Renal cortex interstitium (tissue), 11 donors: Measurements from ENCODE around the gene GFI1B. TPM values are rescaled to one million over a fixed set of nuclear protein-coding genes. Genes with fewer than 3 reads are reported as not detected.
A peak's percentile ranks its signal among the peaks of the same experiment; 100 is the strongest.
"Not testable (repeated sequence)": the region's sequence is repeated elsewhere in the genome, so short reads cannot be mapped to it uniquely, and the experiment has no call there.

Source experiments
- DNase-seq, 11 donors: peaks; one replicate each; pipeline ENCODE4 v3.0.0-alpha.2; 2013; ENCODE audit warnings: low read depth in 9 of 11, low spot score in 4 of 11; ENCODE audit errors: extremely low read depth in 1 of 11
- polyA plus RNA-seq, 3 donors: library from polyadenylated mRNA; unstranded; fragments of 120-200 nt; gene quantifications; one replicate each; pipeline ENCODE4 v1.2.1, GENCODE V29; 2013; ENCODE audit not compliant: insufficient read length in 3 of 3

The GFI1B gene
- polyA plus RNA-seq, 3 donors, result 0.62 to 1.0 (median 0.70) TPM

DNA sequence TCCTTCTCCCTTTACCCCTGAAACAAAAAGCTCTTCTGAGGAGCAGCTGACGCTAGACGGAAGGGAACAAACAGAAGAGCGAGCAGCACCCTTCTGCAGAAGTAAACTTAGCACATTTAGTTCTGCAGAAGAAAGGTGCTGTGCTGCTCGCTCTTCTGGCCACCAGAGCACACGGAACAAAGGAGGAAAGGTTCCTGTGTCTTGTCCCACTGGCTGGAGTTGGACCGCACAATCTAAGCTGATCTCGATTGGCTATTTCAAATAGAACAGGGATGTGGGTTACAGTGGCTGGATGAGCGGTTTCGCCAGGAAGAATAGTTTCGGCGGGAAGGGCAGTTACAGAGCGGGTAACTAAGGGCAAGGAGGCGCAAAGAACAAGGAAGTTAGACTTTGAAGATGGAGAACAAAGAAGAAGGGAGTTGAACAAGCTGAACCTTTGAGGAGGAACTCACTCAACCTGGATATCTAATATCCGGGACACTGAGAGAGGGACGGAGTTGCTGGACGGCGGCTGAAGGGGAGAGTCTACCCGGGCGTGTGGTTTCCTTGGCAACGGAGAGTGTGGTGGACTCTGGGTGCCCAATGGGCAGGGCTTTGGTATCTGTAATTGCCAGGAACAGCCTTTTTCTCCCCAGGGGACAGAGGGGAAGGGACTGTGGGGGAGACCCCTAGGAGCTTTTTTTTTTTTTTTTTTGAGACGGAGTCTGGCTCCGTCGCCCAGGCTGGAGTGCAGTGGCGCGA lies 59.5 kb downstream of the GFI1B start:
- DNase-seq, result peak in 1 of 11 donors; percentile 33

DNA sequence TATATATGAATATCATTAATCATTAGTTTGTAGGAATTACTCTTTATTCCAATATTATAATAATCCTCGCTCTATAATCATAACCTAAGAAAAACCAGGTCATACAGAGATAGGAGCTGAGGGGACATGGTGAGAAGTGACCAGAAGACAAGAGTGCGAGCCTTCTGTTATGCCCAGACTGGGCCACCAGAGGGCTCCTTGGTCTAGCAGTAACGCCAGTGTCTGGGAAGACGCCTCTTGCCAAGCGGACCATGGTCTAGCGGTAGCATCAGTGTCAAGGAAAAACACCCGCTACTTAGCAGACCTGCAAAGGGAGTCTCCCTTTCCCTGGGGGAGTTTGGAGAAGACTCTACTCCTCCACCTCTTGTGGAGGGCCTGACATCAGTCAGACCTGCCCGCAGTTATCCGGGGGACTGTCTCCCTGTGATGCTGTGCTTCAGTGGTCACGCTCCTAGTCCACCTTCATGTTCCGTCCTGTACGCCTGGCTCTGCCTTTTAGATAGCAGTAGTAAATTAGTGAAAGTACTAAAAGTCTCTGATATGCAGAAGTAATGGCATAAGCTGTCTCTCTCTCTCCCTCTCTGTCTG lies 62.5 kb downstream of the GFI1B start:
- DNase-seq, result not testable (repeated sequence)

Other genes with a start within 250 kb of the GFI1B start
- gene AK8, start 100.4 kb upstream of the GFI1B start, polyA plus RNA-seq, result 1 to 10 TPM; 4.1 to 5.0 (median 4.2) TPM
- 10 to 100 TPM in 1 of 3 donors, 1 to 10 TPM in 2; 9.0 to 11.1 (median 9.6) TPM for gene SPACA9, start 99.8 kb upstream of the GFI1B start, polyA plus RNA-seq
- 10 to 100 TPM; 41.7 to 65.4 (median 45.4) TPM for gene TSC1, start 34.1 kb upstream of the GFI1B start, polyA plus RNA-seq
- 10 to 100 TPM; 63.4 to 75.6 (median 74.4) TPM for gene GTF3C5, start 52.3 kb downstream of the GFI1B start, polyA plus RNA-seq
- 1 to 10 TPM; 3.3 to 4.8 (median 4.0) TPM for gene CEL, start 83.3 kb downstream of the GFI1B start, polyA plus RNA-seq
- 10 to 100 TPM; 30.6 to 44.4 (median 40.2) TPM for gene RALGDS, start 142.5 kb downstream of the GFI1B start, polyA plus RNA-seq
- 1 to 10 TPM; 1.8 to 3.0 (median 2.2) TPM for gene GBGT1, start 185.2 kb downstream of the GFI1B start, polyA plus RNA-seq
- gene OBP2B, start 230.6 kb downstream of the GFI1B start, polyA plus RNA-seq, result under 1 TPM in 1 of 3 donors, not detected in 2; 0.34 TPM